Type B pancreatic cell (in vitro differentiated cells): ENCODE measurements around the gene FAH. TPM values are rescaled to one million over a fixed set of nuclear protein-coding genes. Genes with fewer than 3 reads are reported as not detected.
"Not testable (repeated sequence)": the region's sequence is repeated elsewhere in the genome, so short reads cannot be mapped to it uniquely, and the experiment has no call there.

ENCODE experiments used
- DNase-seq: peaks from one replicate; pipeline ENCODE4 v3.0.0; 2021; ENCODE audit warnings: mixed read lengths; ENCODE audit not compliant: unreplicated experiment; ENCODE audit errors: extremely low spot score
- H3K27ac Mint-ChIP-seq: 2 replicates; pipeline ENCODE4 v1.8.0; 2021; ENCODE audit warnings: mild to moderate bottlenecking, mixed read lengths
- H3K27me3 Mint-ChIP-seq: 2 replicates; pipeline ENCODE4 v1.8.0; 2021; ENCODE audit warnings: mixed read lengths
- H3K36me3 Mint-ChIP-seq: 2 replicates; pipeline ENCODE4 v1.8.0; 2021; ENCODE audit warnings: mixed read lengths
- H3K4me1 Mint-ChIP-seq: one replicate; pipeline ENCODE4 v1.8.0; 2021; ENCODE audit warnings: mixed read lengths; ENCODE audit not compliant: unreplicated experiment
- H3K4me3 Mint-ChIP-seq: 2 replicates; pipeline ENCODE4 v1.8.0; 2021; ENCODE audit warnings: mild to moderate bottlenecking, mixed read lengths
- H3K9me3 Mint-ChIP-seq: 2 replicates; pipeline ENCODE4 v1.8.0; 2021; ENCODE audit warnings: mixed read lengths
- total RNA-seq: library from RNA; stranded (reverse); gene quantifications from 2 replicates; pipeline ENCODE4 v1.2.1, GENCODE V29; 2021; ENCODE audit warnings: low replicate concordance
- TF ChIP-seq, protein P1 (sequence below): fragments of 200-600 bp; sonication (generic); conservative IDR thresholded peaks from 2 replicates; pipeline ENCODE4 v1.5.0; 2021; ENCODE audit warnings: antibody characterized with exemption, mild to moderate bottlenecking

The FAH gene
- total RNA-seq, 1 donor from 2014 or later: 25.8 TPM

DNA sequence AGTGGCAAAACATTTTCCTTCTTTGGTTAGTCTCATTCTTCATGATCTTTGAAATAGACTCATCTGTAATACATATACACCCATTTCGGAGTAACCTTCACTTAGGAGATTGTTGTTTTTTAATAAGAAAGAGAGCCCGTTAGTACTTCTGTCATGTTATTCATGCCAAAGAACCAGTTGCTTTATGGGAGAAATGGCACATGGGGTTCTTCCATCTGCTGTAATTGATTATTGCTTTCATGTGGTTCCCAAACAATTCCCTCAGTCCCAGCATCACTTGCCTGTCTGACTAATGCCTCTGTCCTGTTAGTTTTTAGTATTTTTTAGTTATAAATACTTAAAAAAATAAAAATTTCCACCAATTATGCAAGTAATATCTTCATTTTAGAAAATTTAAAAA, 33.8 kb upstream of the FAH start:
- Mint-ChIP-seq H3K4me3 (no peak overlapping the region), H3K27me3 (no peaks in the 10 kb centered on the region), H3K36me3 (peaks cover 21% of the 10 kb centered on the region), H3K4me1 (peaks cover 4% of the 10 kb centered on the region), H3K27ac (no peak overlapping the region), H3K9me3 (no peaks in the 10 kb centered on the region)
- TF ChIP-seq, protein P1, sequence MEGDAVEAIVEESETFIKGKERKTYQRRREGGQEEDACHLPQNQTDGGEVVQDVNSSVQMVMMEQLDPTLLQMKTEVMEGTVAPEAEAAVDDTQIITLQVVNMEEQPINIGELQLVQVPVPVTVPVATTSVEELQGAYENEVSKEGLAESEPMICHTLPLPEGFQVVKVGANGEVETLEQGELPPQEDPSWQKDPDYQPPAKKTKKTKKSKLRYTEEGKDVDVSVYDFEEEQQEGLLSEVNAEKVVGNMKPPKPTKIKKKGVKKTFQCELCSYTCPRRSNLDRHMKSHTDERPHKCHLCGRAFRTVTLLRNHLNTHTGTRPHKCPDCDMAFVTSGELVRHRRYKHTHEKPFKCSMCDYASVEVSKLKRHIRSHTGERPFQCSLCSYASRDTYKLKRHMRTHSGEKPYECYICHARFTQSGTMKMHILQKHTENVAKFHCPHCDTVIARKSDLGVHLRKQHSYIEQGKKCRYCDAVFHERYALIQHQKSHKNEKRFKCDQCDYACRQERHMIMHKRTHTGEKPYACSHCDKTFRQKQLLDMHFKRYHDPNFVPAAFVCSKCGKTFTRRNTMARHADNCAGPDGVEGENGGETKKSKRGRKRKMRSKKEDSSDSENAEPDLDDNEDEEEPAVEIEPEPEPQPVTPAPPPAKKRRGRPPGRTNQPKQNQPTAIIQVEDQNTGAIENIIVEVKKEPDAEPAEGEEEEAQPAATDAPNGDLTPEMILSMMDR: no peak
- DNase-seq: no peak

DNA sequence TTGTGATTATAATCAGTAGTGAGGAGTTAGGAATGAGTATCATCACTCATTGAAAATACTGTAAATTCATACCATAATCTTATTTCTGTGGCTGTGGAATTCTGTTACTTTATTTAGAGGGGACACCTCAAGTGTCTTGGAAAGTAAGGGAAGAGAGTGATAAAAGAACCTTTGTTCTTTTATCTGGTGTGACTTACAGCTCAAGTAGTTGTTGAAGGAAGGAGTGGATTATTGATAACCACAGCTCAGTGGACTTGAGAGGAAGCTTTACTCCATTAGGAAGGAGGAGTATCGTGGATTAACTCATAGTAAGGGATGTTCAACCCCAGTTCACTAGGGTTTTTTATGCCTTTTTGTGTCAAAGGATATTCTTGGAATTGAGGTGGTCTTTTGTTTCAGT, 32.2 kb upstream of the FAH start:
- H3K27ac Mint-ChIP-seq: no peak overlapping the region
- H3K36me3 Mint-ChIP-seq: peaks cover 23% of the 10 kb centered on the region
- no peak for DNase-seq
- TF ChIP-seq, protein P1: no peak
- H3K4me1 Mint-ChIP-seq: no peaks in the 10 kb centered on the region
- H3K9me3 Mint-ChIP-seq: no peaks in the 10 kb centered on the region
- no peak overlapping the region for H3K4me3 Mint-ChIP-seq
- H3K27me3 Mint-ChIP-seq: no peaks in the 10 kb centered on the region

DNA sequence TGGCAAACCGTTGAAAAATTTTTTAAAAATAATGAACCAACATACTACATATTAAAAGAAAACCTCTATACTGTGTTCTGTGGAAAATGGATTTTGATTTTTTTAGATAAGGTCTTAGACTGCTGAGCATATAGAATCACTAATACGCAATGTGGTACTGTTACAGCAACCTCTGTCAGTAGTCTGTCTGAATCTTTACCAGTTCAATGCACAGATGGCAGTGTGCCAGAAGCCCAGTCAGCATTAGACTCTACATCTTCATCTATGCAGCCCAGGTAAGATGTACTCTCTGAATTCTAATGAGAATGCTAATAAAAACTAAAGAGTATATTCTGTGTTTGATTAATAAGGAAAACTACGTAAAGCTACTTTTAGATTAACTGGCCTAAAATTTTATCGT, 31.3 kb upstream of the FAH start:
- Mint-ChIP-seq H3K4me3 (no peak overlapping the region), H3K27me3 (no peaks in the 10 kb centered on the region), H3K27ac (no peak overlapping the region), H3K36me3 (peaks cover 31% of the 10 kb centered on the region), H3K4me1 (no peaks in the 10 kb centered on the region), H3K9me3 (no peaks in the 10 kb centered on the region)
- DNase-seq: no peak
- TF ChIP-seq, protein P1: no peak

DNA sequence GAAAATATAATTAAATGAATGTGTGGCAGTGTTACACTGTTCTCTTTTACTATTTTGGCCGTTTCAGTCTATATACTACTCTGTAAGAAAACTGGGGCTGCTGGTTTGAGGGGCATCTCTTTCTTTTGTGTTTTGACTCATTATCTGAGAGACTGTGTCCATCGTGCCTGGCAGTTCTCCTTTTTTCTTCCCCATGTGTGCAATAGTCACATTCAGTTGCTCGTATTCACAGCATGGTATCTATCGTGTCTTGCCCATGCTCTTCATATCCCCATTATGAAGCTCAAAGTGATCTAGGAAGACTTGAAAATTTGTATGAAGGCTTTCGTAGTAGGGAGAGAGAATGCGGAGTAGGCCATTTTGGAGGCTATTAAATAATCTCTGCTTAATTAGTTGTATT, 29.8 kb upstream of the FAH start:
- peaks cover 31% of the 10 kb centered on the region for H3K36me3 Mint-ChIP-seq
- H3K9me3 Mint-ChIP-seq: no peaks in the 10 kb centered on the region
- H3K27ac Mint-ChIP-seq: no peak overlapping the region

DNA sequence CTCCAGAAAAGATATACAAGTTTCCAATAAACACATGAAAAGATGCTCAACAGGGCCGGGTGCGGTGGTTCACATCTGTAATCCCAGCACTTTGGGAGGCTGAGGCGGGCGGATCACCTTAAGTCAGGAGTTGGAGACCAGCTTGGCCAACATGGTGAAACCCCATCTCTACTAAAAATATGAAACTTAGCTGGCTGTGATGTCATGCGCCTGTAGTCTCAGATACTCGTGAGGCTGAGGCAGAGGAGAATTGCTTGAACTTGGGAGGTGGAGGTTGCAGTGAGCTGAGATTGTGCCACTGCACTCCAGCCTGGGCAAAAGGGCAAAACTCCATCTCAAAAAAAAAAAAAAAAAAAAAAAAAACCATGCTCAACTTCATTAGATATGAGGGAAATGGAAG, 25.5 kb upstream of the FAH start:
- DNase-seq: not testable (repeated sequence)
- peaks cover 43% of the 10 kb centered on the region for H3K36me3 Mint-ChIP-seq

More for the DNA sequence above, 29.8 kb upstream of the FAH start:
- TF ChIP-seq, protein P1: no peak
- no peaks in the 10 kb centered on the region for H3K4me1 Mint-ChIP-seq
- no peak overlapping the region for H3K4me3 Mint-ChIP-seq
- no peak for DNase-seq
- H3K27me3 Mint-ChIP-seq: no peaks in the 10 kb centered on the region

DNA sequence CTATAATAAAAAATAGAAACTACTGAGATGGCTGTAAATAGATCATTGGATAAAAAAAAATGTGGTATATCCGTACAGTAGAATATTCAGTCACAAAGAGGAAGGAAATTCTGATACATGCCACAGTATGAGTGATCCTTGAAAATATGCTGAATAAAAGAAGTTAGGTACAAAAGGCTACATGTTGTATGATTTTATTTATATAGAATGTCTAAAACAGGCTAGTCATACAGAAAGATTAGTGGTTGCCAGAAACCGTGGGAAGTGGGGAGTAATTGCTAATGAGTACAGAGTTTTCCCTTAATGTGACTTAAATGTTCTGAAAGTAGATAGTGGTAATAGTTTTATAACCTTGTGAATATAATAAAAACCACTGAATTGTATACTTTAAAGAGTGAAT, 24.9 kb upstream of the FAH start:
- TF ChIP-seq, protein P1: no peak
- no peaks in the 10 kb centered on the region for H3K9me3 Mint-ChIP-seq
- no peak for DNase-seq
- H3K36me3 Mint-ChIP-seq: peaks cover 44% of the 10 kb centered on the region
- no peaks in the 10 kb centered on the region for H3K4me1 Mint-ChIP-seq
- H3K27ac Mint-ChIP-seq: no peak overlapping the region
- H3K27me3 Mint-ChIP-seq: no peaks in the 10 kb centered on the region
- no peak overlapping the region for H3K4me3 Mint-ChIP-seq

More for the DNA sequence above, 25.5 kb upstream of the FAH start:
- H3K4me3 Mint-ChIP-seq, H3K27me3 Mint-ChIP-seq, H3K4me1 Mint-ChIP-seq, H3K9me3 Mint-ChIP-seq, H3K27ac Mint-ChIP-seq: not testable (repeated sequence)
